Measurements from ENCODE around the gene SCMH1. TPM values are rescaled to one million over a fixed set of nuclear protein-coding genes. Genes with fewer than 3 reads are reported as not detected.

The SCMH1 gene
- polyA plus RNA-seq, 1 of the 3 experiments (the other 2 are of a cell fraction): 38.5 TPM

DNA sequence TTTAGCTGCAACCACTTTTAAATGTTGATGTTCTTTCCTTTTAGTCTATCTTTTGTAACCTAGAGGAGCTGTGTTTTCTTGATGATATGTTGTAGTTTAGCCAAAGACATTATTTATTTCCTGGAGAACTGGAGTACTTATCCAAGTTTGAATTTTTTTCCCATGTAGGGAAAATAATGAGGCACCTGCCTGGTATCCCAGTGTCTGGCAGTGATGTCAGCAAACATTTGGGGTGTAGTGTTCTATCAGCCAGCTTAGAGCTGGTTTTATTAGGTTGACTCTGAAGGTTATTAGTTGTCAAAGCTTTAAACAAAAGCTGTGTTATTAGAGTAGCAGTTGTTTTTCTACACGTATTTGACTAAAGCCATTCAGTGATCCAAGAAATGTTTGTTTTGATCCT, 259.4 kb downstream of the SCMH1 start:
- TF ChIP-seq, protein P1, sequence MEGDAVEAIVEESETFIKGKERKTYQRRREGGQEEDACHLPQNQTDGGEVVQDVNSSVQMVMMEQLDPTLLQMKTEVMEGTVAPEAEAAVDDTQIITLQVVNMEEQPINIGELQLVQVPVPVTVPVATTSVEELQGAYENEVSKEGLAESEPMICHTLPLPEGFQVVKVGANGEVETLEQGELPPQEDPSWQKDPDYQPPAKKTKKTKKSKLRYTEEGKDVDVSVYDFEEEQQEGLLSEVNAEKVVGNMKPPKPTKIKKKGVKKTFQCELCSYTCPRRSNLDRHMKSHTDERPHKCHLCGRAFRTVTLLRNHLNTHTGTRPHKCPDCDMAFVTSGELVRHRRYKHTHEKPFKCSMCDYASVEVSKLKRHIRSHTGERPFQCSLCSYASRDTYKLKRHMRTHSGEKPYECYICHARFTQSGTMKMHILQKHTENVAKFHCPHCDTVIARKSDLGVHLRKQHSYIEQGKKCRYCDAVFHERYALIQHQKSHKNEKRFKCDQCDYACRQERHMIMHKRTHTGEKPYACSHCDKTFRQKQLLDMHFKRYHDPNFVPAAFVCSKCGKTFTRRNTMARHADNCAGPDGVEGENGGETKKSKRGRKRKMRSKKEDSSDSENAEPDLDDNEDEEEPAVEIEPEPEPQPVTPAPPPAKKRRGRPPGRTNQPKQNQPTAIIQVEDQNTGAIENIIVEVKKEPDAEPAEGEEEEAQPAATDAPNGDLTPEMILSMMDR (IDR thresholded peaks at IDR 0.05): no peak
- TF ChIP-seq TAF1 (IDR thresholded peaks at IDR 0.05; ENCODE audit: borderline replicate concordance, low read depth, low read length) (no peak), JUND (IDR thresholded peaks at IDR 0.05) (no peak), RCOR1 (IDR thresholded peaks at IDR 0.05; ENCODE audit: low read length) (no peak), EP300 (IDR thresholded peaks at IDR 0.05; ENCODE audit: borderline replicate concordance in 1 of 2, low read depth in 1 of 2, low read length in 1 of 2) (no peak), GABPA (IDR thresholded peaks at IDR 0.05; ENCODE audit: low read depth) (no peak), MXI1 (IDR thresholded peaks at IDR 0.05; ENCODE audit: low read depth, low read length) (no peak)
- TF ChIP-seq, protein P2, sequence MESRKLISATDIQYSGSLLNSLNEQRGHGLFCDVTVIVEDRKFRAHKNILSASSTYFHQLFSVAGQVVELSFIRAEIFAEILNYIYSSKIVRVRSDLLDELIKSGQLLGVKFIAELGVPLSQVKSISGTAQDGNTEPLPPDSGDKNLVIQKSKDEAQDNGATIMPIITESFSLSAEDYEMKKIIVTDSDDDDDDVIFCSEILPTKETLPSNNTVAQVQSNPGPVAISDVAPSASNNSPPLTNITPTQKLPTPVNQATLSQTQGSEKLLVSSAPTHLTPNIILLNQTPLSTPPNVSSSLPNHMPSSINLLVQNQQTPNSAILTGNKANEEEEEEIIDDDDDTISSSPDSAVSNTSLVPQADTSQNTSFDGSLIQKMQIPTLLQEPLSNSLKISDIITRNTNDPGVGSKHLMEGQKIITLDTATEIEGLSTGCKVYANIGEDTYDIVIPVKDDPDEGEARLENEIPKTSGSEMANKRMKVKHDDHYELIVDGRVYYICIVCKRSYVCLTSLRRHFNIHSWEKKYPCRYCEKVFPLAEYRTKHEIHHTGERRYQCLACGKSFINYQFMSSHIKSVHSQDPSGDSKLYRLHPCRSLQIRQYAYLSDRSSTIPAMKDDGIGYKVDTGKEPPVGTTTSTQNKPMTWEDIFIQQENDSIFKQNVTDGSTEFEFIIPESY (IDR thresholded peaks at IDR 0.05; ENCODE audit: borderline replicate concordance, low read depth): no peak
- H3K9me2 ChIP-seq: no peaks in the 10 kb centered on the region
- H3K9me3 ChIP-seq: no peaks in the 10 kb centered on the region
- ChIA-PET POLR2A (no interaction called here), CTCF (no interaction called here)
- peaks cover 50% of the 10 kb centered on the region for H4K20me1 ChIP-seq (ENCODE audit: insufficient read depth)
- H3K27me3 ChIP-seq (ENCODE audit: insufficient read depth): no peaks in the 10 kb centered on the region
- H3K36me3 ChIP-seq (replicated peaks in 1 of 2; ENCODE audit: control insufficient read depth in 1 of 2, insufficient read depth in 2 of 2, low read length in 1 of 2): peaks cover 37 to 42% of the 10 kb centered on the region in 2 experiments
- no peak for DNase-seq
- no peak overlapping the region for H2AFZ ChIP-seq (ENCODE audit: low read depth)
- peak overlapping the region in 1 of 2 experiments; percentile 46; a peak in 1 of 4 replicates for H3K27ac ChIP-seq (ENCODE audit: low read depth in 2 of 2, low read length in 1 of 2)
- H3K4me2 ChIP-seq: peak overlapping the region; percentile 94
- H3K79me2 ChIP-seq (ENCODE audit: insufficient read depth): peaks cover 76% of the 10 kb centered on the region
- H3K9ac ChIP-seq: no peak overlapping the region; the same call in 1 of the 2 replicates
- H3K4me3 ChIP-seq (ENCODE audit: low read depth in 2 of 2, low read length in 1 of 2): no peak overlapping the region
- WGBS (ENCODE audit: low lambda C conversion rate): 73% methylated on average over 1 of the region's 1 CpG
- H3K4me1 ChIP-seq (ENCODE audit: control insufficient read depth in 1 of 2, insufficient read depth in 2 of 2, low read depth in 1 of 2, low read length in 1 of 2): peaks cover 23 to 36% of the 10 kb centered on the region in 2 experiments
- peaks cover 30% of the 10 kb centered on the region for H3F3A ChIP-seq (replicated peaks; ENCODE audit: insufficient read depth)

DNA sequence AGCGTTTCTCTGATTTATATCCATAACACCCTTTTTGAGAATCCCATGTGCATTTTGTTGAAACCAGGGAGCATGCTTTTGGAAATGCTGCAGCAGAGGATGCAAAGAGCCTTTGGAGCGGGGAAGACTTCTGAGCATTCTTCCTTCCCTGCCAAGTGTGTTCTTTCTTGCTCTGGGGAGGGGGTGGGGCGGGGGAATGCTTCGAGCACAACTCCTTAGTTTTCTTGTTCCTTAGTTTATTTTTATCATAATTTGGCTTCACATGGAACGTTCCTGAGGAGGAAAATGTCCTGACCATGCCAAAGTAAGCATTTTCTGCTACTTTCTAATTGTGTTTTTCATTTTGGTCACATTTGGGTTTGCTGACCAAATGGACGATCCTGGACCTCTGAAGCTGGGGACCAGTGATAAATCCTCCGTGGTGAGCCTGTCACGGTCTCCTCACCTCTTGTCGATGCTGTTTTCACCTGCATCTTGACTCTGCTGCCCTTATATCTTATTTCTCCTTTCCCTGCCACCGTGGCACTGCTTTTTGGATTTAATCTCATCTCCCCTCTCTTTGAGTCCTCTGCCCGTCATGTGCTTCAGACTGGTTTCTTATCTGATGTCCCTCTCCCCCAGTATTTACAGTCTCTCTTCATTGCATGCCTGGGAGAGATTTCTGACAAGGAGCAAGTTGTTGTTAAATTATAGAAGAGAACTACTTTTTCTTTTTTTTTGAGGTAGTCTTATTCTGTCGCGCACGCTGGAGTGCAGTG, 260.2 kb downstream of the SCMH1 start:
- peak overlapping the region in 1 of 2 experiments; percentile 74; a peak in 2 of 4 replicates for H3K4me3 ChIP-seq (ENCODE audit: low read depth in 2 of 2, low read length in 1 of 2)
- no peak overlapping the region for H3K27ac ChIP-seq (ENCODE audit: low read depth in 2 of 2, low read length in 1 of 2)
- H3K9me2 ChIP-seq: no peaks in the 10 kb centered on the region
- no peak for DNase-seq
- H3K9ac ChIP-seq: peak overlapping the region; percentile 87; the same call in 1 of the 2 replicates
- POLR2A ChIA-PET: no interaction called here
- peaks cover 23 to 36% of the 10 kb centered on the region in 2 experiments for H3K4me1 ChIP-seq (ENCODE audit: control insufficient read depth in 1 of 2, insufficient read depth in 2 of 2, low read depth in 1 of 2, low read length in 1 of 2)
- H3K36me3 ChIP-seq (replicated peaks in 1 of 2; ENCODE audit: control insufficient read depth in 1 of 2, insufficient read depth in 2 of 2, low read length in 1 of 2): peaks cover 28 to 33% of the 10 kb centered on the region in 2 experiments
- 70% methylated on average over 14 of the region's 14 CpGs for WGBS (ENCODE audit: low lambda C conversion rate)
- H3K27me3 ChIP-seq (ENCODE audit: insufficient read depth): no peaks in the 10 kb centered on the region
- H3K9me3 ChIP-seq: no peaks in the 10 kb centered on the region
- CTCF ChIA-PET: interaction anchor here (0.6 to 3.4 kb wide), 2 partner anchors 22 to 1193 kb away, joined by 3 to 16 read pairs; no protein-coding TSS in a partner anchor
- peaks cover 50% of the 10 kb centered on the region for H4K20me1 ChIP-seq (ENCODE audit: insufficient read depth)
- peaks cover 69% of the 10 kb centered on the region for H3K79me2 ChIP-seq (ENCODE audit: insufficient read depth)
- peak overlapping the region; percentile 94 for H3K4me2 ChIP-seq
- H3F3A ChIP-seq (replicated peaks; ENCODE audit: insufficient read depth): peaks cover 35% of the 10 kb centered on the region
- TF ChIP-seq FOSL2 (IDR thresholded peaks at IDR 0.05; ENCODE audit: borderline replicate concordance, low read depth): no peak
- H2AFZ ChIP-seq (ENCODE audit: low read depth): no peak overlapping the region

Data from SK-N-SH (cell line).